ENCODE data around the gene LINC01488. TPM values are rescaled to one million over a fixed set of nuclear protein-coding genes. Genes with fewer than 3 reads are reported as not detected.

LINC01488 gene
- total and polyA plus RNA-seq, 10 of the 15 experiments (the other 5 are each of a cell fraction or from before 2014, with no cell fraction given): not detected

DNA sequence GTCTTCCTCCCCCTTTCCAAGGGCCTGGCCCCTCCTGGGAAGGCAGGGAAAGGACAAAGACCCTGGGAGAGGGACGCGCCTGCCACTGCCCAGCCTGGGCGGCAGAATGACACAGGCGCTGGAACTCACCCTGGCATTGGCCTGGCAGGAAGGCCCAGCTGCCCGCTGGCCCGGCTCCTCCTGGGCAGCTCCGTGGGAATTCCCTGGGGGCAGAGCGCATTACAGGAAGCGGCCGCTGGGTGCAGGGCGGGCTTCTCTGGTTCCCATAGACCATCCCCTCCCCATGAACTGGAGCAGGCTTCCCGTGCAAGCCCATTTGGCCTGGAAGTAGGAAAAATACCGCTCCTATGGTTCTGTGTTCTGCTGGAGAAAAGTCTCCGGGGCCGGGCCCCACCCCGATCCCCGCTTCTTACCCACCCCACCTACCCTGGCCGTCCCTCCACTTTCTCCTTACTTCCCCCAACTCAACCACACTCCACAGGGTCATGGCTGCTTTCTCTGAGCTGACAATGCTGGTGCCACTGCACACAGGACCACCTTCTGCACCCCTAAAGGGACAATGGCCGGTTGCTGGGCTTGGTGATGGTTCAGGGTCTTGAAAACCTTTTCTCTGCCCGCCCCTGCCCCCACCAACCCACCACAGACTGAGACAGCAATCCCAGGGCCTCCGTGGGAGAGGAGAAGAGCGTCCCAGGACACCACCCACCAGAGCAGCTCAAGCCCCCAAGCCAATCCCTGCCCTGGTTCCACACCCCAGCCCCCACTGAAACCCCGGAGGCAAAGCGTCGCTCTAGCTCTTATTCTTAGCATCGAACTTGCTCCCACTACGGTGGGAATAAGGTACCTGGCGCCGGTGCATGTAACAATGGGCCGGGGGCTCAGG is 58.9 kb downstream of the LINC01488 start:
- Histone ChIP-seq H2AFZ (ENCODE audit: control insufficient read depth, low read depth, low read length) (no peak overlapping the region), H3K36me3 (ENCODE audit: control insufficient read depth in 2 of 2, insufficient read depth in 2 of 2, low read length in 1 of 2) (no peaks in the 10 kb centered on the region), H4K20me1 (ENCODE audit: control insufficient read depth, insufficient read depth) (peaks cover 3% of the 10 kb centered on the region; the same call in 1 of the 2 replicates), H3K4me3 (no peak overlapping the region), H3K4me2 (ENCODE audit: control insufficient read depth, insufficient read depth) (no peak overlapping the region), H3K27ac (ENCODE audit: control insufficient read depth, insufficient read depth) (no peak overlapping the region), H3K4me1 (ENCODE audit: control insufficient read depth, insufficient read depth, low read length) (no peaks in the 10 kb centered on the region), H3K27me3 (replicated peaks in 1 of 2; ENCODE audit: control insufficient read depth in 2 of 2, insufficient read depth in 2 of 2, low read length in 1 of 2) (no peaks in the 10 kb centered on the region), H3K9me3 (replicated peaks; ENCODE audit: control insufficient read depth, insufficient read depth, low read length) (no peaks in the 10 kb centered on the region; the same call in 2 of the 3 replicates), H3K79me2 (ENCODE audit: control insufficient read depth, insufficient read depth, low read length) (no peaks in the 10 kb centered on the region), H3K9ac (ENCODE audit: control insufficient read depth, insufficient read depth, low read length) (no peak overlapping the region)
- SMC1A ChIA-PET (ENCODE audit: uncharacterized antibody, unreplicated experiment): no interaction called here
- TF ChIP-seq, protein P1, sequence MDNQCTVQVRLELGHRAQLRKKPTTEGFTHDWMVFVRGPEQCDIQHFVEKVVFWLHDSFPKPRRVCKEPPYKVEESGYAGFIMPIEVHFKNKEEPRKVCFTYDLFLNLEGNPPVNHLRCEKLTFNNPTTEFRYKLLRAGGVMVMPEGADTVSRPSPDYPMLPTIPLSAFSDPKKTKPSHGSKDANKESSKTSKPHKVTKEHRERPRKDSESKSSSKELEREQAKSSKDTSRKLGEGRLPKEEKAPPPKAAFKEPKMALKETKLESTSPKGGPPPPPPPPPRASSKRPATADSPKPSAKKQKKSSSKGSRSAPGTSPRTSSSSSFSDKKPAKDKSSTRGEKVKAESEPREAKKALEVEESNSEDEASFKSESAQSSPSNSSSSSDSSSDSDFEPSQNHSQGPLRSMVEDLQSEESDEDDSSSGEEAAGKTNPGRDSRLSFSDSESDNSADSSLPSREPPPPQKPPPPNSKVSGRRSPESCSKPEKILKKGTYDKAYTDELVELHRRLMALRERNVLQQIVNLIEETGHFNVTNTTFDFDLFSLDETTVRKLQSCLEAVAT (IDR thresholded peaks at IDR 0.05): no peak
- TF ChIP-seq, protein P2, sequence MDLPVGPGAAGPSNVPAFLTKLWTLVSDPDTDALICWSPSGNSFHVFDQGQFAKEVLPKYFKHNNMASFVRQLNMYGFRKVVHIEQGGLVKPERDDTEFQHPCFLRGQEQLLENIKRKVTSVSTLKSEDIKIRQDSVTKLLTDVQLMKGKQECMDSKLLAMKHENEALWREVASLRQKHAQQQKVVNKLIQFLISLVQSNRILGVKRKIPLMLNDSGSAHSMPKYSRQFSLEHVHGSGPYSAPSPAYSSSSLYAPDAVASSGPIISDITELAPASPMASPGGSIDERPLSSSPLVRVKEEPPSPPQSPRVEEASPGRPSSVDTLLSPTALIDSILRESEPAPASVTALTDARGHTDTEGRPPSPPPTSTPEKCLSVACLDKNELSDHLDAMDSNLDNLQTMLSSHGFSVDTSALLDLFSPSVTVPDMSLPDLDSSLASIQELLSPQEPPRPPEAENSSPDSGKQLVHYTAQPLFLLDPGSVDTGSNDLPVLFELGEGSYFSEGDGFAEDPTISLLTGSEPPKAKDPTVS (IDR thresholded peaks at IDR 0.05; ENCODE audit: low read depth, low read length): no peak
- no peak for TF ChIP-seq HDAC2 (IDR thresholded peaks at IDR 0.05)
- no peak for TF ChIP-seq SMAD1 (IDR thresholded peaks at IDR 0.05; ENCODE audit: low read depth, partially characterized antibody)
- TF ChIP-seq SPI1 (IDR thresholded peaks at IDR 0.05; ENCODE audit: borderline replicate concordance, insufficient read depth, low read depth, low read length): no peak
- DNase-seq (ENCODE audit: low read depth, low spot score) (no peak), ATAC-seq (no peak), FAIRE-seq (no peak)
- no TSS peak for BruUV-seq (replicated peaks)
- intact Hi-C loops (cut with micrococcal nuclease; ENCODE audit: unreplicated experiment) (no loop called here), in situ Hi-C loops (cut with MboI) (no loop called here)
- POLR2A ChIA-PET: no interaction called here
- RAD21 ChIA-PET (ENCODE audit: unreplicated experiment): no interaction called here
- CTCF ChIA-PET: no interaction called here
- 45% methylated on average over 30 of the region's 30 CpGs for WGBS (ENCODE audit: insufficient coverage, insufficient replicate concordance, low lambda C conversion rate, missing lambda C conversion rate)
